Large intestine (tissue), 3 donors: Measurements from ENCODE around the gene CAMTA1. TPM values are rescaled to one million over a fixed set of nuclear protein-coding genes. Genes with fewer than 3 reads are reported as not detected.

Experiments
- DNase-seq, 2 donors: peaks; one replicate each; pipeline versions ENCODE4 v3.0.0 to v3.0.0-alpha.2; 2013
- H3K27ac ChIP-seq: one replicate; pipeline ENCODE4 v1.5.1; 2013; ENCODE audit warnings: low read length
- H3K27me3 ChIP-seq: 2 replicates; pipeline ENCODE4 v1.6.1; 2013; ENCODE audit warnings: low read length; ENCODE audit not compliant: control insufficient read depth, insufficient read depth
- H3K36me3 ChIP-seq: 2 replicates; pipeline ENCODE4 v1.6.1; 2013; ENCODE audit warnings: low read length; ENCODE audit not compliant: control insufficient read depth, insufficient read depth
- H3K4me1 ChIP-seq: one replicate; pipeline ENCODE4 v1.6.1; 2013; ENCODE audit warnings: low read length; ENCODE audit not compliant: control insufficient read depth, insufficient read depth
- H3K4me3 ChIP-seq: one replicate; pipeline ENCODE4 v1.5.1; 2013; ENCODE audit warnings: low read length
- H3K9me3 ChIP-seq: one replicate; pipeline ENCODE4 v1.6.1; 2013; ENCODE audit warnings: mild to moderate bottlenecking, low read depth, low read length, moderate library complexity; ENCODE audit not compliant: control insufficient read depth
- WGBS: methylation state at CpG from one replicate; pipeline ENCODE4 v1.1.5; 2013; ENCODE audit warnings: low lambda C conversion rate; ENCODE audit not compliant: insufficient coverage; 5-methylcytosine and 5-hydroxymethylcytosine counted together
- polyA plus RNA-seq: library from polyadenylated mRNA; unstranded; fragments of 120-200 nt; gene quantifications from one replicate; pipeline ENCODE4 v1.2.1, GENCODE V29; 2013

Gene CAMTA1
- polyA plus RNA-seq, 1 donor: 67.9 TPM

DNA sequence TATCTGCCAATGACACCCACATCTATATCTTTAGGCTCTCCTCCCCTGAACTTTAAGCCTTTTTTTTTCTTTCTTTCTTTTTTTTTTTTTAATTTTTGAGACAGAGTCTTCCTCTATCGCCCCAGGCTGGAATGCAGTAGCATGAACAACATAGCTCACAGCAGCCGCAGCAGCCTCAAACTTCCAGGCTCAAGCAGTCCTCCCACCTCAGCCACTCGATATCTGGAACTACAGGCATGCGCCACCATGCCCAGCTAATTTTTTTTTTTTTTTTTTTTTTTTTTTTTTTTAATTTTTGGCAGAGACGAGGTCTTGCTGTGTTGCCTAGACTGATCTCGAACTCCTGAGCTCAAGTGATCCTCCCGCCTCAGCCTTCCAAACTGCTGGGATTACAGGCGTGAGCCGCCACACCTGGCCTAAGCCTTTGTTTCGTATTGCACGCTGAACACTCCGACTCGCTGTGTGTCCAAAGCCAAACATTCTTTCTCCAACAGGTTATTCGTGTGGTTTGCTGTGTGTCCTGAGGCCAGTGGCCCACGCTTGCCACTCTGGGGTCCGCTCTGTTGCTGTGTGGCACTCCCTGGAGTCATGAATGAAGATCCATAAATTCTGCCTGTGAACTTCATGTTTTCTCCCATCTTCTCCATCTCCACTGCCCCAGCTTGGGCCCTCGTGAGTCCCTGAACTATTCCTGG, 119.4 kb downstream of the CAMTA1 start:
- H3K9me3 ChIP-seq: no peaks in the 10 kb centered on the region
- H3K4me3 ChIP-seq: no peak overlapping the region
- no peaks in the 10 kb centered on the region for H3K36me3 ChIP-seq
- no peaks in the 10 kb centered on the region for H3K4me1 ChIP-seq
- H3K27ac ChIP-seq: no peak overlapping the region
- WGBS: no CpG with 5 or more reads among the region's 17 CpGs
- no peak for DNase-seq
- peaks cover 6% of the 10 kb centered on the region for H3K27me3 ChIP-seq

DNA sequence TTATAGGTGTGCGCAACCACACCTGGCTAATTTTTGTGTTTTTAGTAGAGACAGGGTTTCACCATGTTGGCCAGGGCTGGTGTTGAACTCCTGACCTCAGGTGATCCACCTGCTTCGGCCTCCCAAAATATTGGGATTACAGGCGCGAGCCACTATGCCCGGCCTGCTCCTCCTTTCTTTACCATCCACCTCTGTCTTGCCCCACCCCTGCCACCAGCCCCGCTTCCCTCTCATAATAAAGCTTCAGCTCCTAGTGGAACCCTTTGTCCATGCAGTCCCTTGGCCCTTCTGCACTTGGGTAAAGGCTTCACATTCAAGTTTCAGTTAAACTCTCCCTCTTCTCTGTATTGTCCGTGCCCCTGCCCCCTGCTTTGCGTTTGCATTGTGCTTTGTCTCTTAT, 120.1 kb downstream of the CAMTA1 start:
- Histone ChIP-seq H3K27ac (no peak overlapping the region), H3K36me3 (no peaks in the 10 kb centered on the region), H3K4me1 (no peaks in the 10 kb centered on the region), H3K4me3 (no peak overlapping the region), H3K9me3 (no peaks in the 10 kb centered on the region), H3K27me3 (peaks cover 6% of the 10 kb centered on the region)
- DNase-seq: no peak
- WGBS: no CpG with 5 or more reads among the region's 8 CpGs

DNA sequence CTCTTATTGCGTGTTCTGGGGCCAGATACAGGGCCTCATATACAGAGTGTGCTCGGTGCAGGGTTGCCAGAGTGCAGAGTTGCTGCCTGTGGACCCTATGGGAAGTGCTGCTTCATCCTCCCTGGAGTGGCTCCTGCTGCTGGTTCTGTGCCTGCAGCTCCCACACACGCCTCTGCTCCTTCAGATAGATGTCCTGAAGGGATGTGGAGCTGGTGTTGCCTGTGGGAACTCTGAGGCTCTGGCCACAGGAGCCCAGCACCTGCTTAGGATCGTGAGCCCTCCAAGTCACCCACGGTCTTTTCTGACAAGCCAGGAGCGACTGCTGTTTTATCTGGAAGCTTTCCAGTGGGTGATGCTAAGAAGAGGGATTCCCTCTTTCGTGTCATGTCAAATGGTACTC, 120.5 kb downstream of the CAMTA1 start:
- DNase-seq: no peak
- Histone ChIP-seq H3K27me3 (peaks cover 6% of the 10 kb centered on the region), H3K4me1 (no peaks in the 10 kb centered on the region), H3K9me3 (no peaks in the 10 kb centered on the region), H3K36me3 (no peaks in the 10 kb centered on the region), H3K27ac (no peak overlapping the region), H3K4me3 (no peak overlapping the region)
- no CpG with 5 or more reads among the region's 7 CpGs for WGBS

DNA sequence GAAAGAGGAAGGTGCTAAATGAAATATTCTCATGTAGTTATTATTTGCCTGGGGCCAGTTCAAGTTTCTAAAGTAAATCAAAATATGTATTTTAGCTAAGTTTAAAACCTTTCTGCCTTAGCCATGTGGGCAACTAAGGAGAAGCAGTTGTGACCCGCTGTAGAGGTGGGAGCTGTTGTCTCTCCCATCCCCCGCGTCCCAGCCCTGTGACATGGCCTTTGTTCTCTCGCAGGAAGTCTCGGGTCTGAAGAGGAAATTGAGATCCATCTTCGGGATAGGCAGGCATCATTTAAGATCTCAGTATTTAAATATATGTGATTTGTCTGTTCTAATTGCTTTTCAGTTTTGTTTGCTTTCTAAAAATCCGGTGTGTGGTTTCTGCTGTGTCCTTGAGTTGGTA, 121.5 kb downstream of the CAMTA1 start:
- H3K4me3 ChIP-seq: no peak overlapping the region
- H3K27me3 ChIP-seq: peaks cover 6% of the 10 kb centered on the region
- H3K9me3 ChIP-seq: no peaks in the 10 kb centered on the region
- H3K36me3 ChIP-seq: no peaks in the 10 kb centered on the region
- H3K4me1 ChIP-seq: no peaks in the 10 kb centered on the region
- no peak overlapping the region for H3K27ac ChIP-seq
- DNase-seq: peak in 1 of 2 donors; percentile 28
- WGBS: no CpG with 5 or more reads among the region's 7 CpGs

DNA sequence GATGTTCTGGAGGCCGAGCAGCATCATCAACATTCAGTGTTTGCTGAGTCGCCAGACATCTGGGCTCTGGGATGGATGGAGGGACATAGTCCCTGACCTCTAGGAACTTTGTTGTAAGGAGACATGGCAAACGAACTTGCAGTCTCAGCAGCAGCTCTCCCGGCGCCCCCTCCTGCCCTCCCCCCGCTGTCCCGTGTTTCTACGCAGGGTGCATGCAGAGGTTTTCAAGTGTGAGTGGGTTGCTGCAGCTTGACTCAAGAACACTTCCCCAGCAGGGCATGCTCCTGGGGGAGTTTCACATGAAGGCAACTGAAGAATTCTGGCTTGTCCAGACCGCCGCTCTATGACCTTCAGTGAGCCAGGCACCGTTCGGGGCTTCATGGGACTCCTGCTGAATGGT, 121.9 kb downstream of the CAMTA1 start:
- no peak overlapping the region for H3K4me3 ChIP-seq
- no peak for DNase-seq
- no peaks in the 10 kb centered on the region for H3K4me1 ChIP-seq
- no CpG with 5 or more reads among the region's 12 CpGs for WGBS
- no peaks in the 10 kb centered on the region for H3K9me3 ChIP-seq
- H3K36me3 ChIP-seq: no peaks in the 10 kb centered on the region
- H3K27me3 ChIP-seq: peaks cover 6% of the 10 kb centered on the region
- H3K27ac ChIP-seq: no peak overlapping the region

DNA sequence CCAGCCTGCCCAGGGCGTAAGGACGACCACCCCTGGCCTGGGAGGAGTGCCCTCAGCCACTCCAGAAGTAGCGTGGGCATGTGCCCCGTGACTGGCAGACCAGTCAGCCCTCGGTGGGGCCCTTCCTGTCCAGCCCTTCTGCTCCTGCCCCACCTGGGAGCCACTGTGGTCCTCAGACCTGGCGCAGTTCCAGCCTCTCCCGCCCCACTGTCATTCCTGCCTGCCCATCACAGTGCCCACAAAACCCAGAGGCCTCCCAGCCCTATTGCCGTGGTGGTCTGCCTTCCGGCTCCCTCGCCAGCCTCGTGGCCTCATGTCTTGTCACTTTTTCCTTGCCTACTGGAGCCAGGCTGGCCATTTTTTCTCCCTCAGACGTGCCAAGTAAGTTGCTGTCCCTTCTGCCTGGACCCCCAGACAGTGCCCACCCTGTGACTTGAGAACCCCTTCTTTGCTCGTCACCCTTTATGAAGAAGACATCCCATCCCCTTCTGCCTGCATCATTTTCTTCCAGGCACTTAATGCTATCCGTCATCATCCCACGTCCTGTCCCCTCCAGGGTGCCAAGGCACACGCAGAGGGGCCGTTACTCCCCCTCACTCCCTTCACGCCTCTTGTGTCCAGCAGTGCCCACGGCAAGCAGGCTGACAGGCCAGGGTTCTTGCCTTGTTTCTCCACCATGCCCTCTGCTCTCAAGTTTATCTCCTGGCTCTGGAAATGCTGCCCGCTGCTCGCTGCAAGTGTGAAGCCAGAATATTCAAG, 122.6 kb downstream of the CAMTA1 start:
- H3K4me1 ChIP-seq: no peaks in the 10 kb centered on the region
- WGBS: 86% methylated on average over 5 of the region's 21 CpGs

DNA sequence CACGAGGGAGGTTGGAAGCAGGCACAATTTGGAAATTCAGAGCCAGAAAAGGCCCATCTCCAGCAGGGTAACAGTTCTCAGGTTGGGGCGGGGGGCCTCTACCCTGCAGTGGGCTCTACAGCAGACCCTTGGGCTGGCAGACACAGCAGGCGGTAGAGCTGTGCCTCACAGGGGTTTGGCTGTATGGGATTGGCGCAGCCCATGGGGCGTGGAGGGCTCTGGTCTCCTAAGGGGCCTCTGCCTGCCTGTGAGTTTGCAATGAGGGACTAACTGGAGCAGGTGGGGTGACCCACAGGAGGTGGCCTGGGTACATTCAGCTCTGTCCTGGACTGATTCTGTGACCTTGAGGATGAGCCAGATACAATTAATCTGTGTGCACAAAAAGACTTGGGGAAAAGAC, 124.1 kb downstream of the CAMTA1 start:
- no peak overlapping the region for H3K27ac ChIP-seq
- H3K36me3 ChIP-seq: no peaks in the 10 kb centered on the region
- H3K9me3 ChIP-seq: no peaks in the 10 kb centered on the region
- no peak for DNase-seq
- no peaks in the 10 kb centered on the region for H3K4me1 ChIP-seq
- H3K27me3 ChIP-seq: peaks cover 6% of the 10 kb centered on the region
- no CpG with 5 or more reads among the region's 5 CpGs for WGBS
- no peak overlapping the region for H3K4me3 ChIP-seq

More for the DNA sequence above, 122.6 kb downstream of the CAMTA1 start:
- Histone ChIP-seq H3K36me3 (no peaks in the 10 kb centered on the region), H3K9me3 (no peaks in the 10 kb centered on the region), H3K27me3 (peaks cover 6% of the 10 kb centered on the region), H3K27ac (no peak overlapping the region), H3K4me3 (no peak overlapping the region)
- no peak for DNase-seq

DNA sequence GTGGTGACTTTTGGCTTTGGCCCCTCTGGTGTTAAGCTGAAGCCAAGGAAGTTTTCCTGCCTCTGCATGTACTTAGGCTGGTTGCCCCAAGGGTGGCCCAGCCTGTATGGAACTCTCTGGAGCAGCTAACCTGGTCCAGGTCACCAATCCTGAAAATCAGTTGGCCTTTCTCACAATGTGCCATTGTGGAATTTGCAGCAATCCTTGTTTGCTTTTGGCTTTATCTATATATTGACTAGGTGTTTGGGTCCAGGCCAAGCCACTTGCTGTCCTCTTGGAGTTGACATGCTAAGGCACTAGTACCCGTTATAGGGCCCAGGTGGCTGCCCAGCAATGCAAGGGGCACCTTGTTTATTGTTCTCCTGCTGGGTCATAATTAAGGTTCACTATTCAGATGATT, 124.6 kb downstream of the CAMTA1 start:
- Histone ChIP-seq H3K36me3 (no peaks in the 10 kb centered on the region), H3K27me3 (peaks cover 6% of the 10 kb centered on the region), H3K4me1 (no peaks in the 10 kb centered on the region), H3K27ac (no peak overlapping the region), H3K4me3 (no peak overlapping the region), H3K9me3 (no peaks in the 10 kb centered on the region)
- WGBS: no CpG with 5 or more reads among the region's 1 CpG
- DNase-seq: no peak

DNA sequence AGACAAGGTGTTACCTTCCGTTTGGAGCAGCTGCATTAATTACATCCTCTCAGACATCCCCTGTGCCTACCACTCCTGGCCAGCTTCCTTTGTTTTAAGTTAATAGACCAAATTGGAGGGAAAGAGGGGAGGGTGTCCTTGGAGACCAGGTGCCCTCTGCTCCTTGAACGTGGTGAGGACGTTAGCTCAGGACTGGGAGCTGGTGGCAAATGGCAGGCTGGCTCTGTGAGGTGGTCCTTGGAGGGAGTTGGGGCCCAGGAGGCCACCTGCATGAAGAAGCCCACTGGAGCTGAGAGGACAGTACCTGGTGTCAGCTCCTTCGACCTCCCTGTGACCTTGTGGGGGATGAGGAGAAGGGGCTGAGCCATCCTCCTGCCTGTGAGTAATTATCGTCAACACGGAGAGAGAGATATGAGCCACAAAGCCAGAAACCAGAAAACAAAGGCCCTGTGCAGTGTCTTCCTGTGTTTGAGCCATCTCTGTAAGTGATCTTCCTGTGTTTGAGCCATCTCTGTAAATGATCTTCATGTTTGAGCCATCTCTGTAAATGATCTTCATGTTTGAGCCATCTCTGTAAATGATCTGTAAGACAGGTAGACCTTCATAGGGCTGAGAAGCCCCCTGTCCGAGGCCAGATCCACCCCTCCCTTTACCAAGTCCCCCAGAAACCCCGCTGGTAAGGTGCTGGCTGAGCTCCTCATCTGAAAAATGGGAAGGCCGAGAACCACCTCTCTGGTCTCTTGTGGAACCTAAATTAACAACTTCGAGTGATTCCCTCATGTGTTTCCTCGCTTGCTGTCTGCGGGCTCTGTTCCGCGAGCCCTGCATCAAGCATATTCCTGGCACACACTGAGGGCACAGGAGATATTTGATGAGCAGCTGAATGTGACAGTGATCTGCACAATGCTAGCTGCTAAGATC, 126.0 kb downstream of the CAMTA1 start:
- no peaks in the 10 kb centered on the region for H3K4me1 ChIP-seq
- DNase-seq: no peak
- peaks cover 5% of the 10 kb centered on the region for H3K27me3 ChIP-seq
- H3K9me3 ChIP-seq: no peaks in the 10 kb centered on the region
- H3K27ac ChIP-seq: no peak overlapping the region
- WGBS: no CpG with 5 or more reads among the region's 14 CpGs
- no peaks in the 10 kb centered on the region for H3K36me3 ChIP-seq
- H3K4me3 ChIP-seq: no peak overlapping the region

DNA sequence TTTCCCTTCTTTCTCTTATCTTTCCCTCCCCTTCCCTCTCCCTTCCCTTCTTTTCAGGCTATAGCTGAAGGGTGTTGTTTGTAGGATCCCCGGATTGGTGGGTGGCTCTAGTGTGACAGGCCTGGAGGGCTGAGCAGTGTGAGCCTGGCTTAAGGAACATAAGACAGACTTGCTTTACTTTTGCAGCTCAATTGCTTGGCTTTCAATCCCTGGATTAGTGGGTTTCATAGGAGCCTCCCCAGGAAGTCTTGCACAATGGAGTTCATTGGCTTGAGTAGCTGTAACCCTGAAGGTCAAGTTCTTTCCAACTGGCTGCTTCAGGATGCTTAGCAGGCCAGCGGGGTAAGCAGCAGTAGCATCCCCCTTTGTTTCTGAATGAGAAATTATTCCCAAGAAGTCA, 126.7 kb downstream of the CAMTA1 start:
- Histone ChIP-seq H3K27ac (no peak overlapping the region), H3K27me3 (peaks cover 4% of the 10 kb centered on the region), H3K9me3 (no peaks in the 10 kb centered on the region), H3K36me3 (no peaks in the 10 kb centered on the region), H3K4me1 (no peaks in the 10 kb centered on the region), H3K4me3 (no peak overlapping the region)
- no peak for DNase-seq
- no CpG with 5 or more reads among the region's 2 CpGs for WGBS
